ENCODE results near the gene SPSB2.

SPSB2 gene

GRCh38 chr12:6851153-6851920 is 21.8 kb downstream of the SPSB2 start, which contains the start of gene CDCA3:
TSS of gene CDCA3 (minus strand) at chr12:6851286. CDS start at chr12:6850952, 334 bp downstream.
- peak; percentile 91 to 95 for DNase-seq (ENCODE audit: low read depth in 2 of 2)

GRCh38 chr12:6850796-6851152 is 22.3 kb downstream of the SPSB2 start:
- no peak for DNase-seq (ENCODE audit: low read depth in 2 of 2)

- DNase-seq (ENCODE audit: low read depth in 2 of 2), result no peak
These were observed 23.0 kb downstream of the SPSB2 start for GRCh38 chr12:6849976-6850560.

- DNase-seq (ENCODE audit: low read depth in 2 of 2), result no peak
These were observed 23.7 kb downstream of the SPSB2 start for GRCh38 chr12:6849427-6849826.

- DNase-seq (ENCODE audit: low read depth in 2 of 2), result no peak
These were observed 25.4 kb downstream of the SPSB2 start for GRCh38 chr12:6847676-6848075.

- no peak for DNase-seq (ENCODE audit: low read depth in 2 of 2)
These were observed 26.7 kb downstream of the SPSB2 start for GRCh38 chr12:6846316-6846869.

- no peak for DNase-seq (ENCODE audit: low read depth in 2 of 2)
These were observed 27.7 kb downstream of the SPSB2 start for GRCh38 chr12:6845395-6845794.

- DNase-seq (ENCODE audit: low read depth in 2 of 2), result no peak
These were observed 29.8 kb downstream of the SPSB2 start for GRCh38 chr12:6843118-6843902.

GRCh38 chr12:6842075-6842474 is 31.0 kb downstream of the SPSB2 start:
- DNase-seq (ENCODE audit: low read depth in 2 of 2), result no peak

GRCh38 chr12:6840761-6841515 is 32.2 kb downstream of the SPSB2 start, which contains the start of gene GNB3:
TSS of gene GNB3 (plus strand) at chr12:6840925. CDS start at chr12:6841288, 363 bp downstream.
- no peak for DNase-seq (ENCODE audit: low read depth in 2 of 2)

GRCh38 chr12:6840330-6840729 is 32.8 kb downstream of the SPSB2 start:
- no peak for DNase-seq (ENCODE audit: low read depth in 2 of 2)

GRCh38 chr12:6839482-6840201 is 33.5 kb downstream of the SPSB2 start:
- DNase-seq (ENCODE audit: low read depth in 2 of 2), result no peak

GRCh38 chr12:6838854-6839253 is 34.2 kb downstream of the SPSB2 start:
- no peak for DNase-seq (ENCODE audit: low read depth in 2 of 2)

- DNase-seq (ENCODE audit: low read depth in 2 of 2), result no peak
These were observed 35.6 kb downstream of the SPSB2 start for GRCh38 chr12:6837370-6838060.

- no peak for DNase-seq (ENCODE audit: low read depth in 2 of 2)
These were observed 36.3 kb downstream of the SPSB2 start for GRCh38 chr12:6836851-6837250.

- no peak for DNase-seq (ENCODE audit: low read depth in 2 of 2)
These were observed 38.2 kb downstream of the SPSB2 start for GRCh38 chr12:6834873-6835272.

- no peak for DNase-seq (ENCODE audit: low read depth in 2 of 2)
These were observed 38.8 kb downstream of the SPSB2 start for GRCh38 chr12:6834254-6834653.

GRCh38 chr12:6833189-6833890 is 39.8 kb downstream of the SPSB2 start:
- DNase-seq (ENCODE audit: low read depth in 2 of 2), result no peak

GRCh38 chr12:6832125-6832524 is 41.0 kb downstream of the SPSB2 start:
- no peak for DNase-seq (ENCODE audit: low read depth in 2 of 2)
